Measurements from ENCODE around the gene NUP62. TPM values are rescaled to one million over a fixed set of nuclear protein-coding genes. Genes with fewer than 3 reads are reported as not detected.

The NUP62 gene
- total RNA-seq, 2 experiments from 2014 or later: 127 to 188 TPM

DNA sequence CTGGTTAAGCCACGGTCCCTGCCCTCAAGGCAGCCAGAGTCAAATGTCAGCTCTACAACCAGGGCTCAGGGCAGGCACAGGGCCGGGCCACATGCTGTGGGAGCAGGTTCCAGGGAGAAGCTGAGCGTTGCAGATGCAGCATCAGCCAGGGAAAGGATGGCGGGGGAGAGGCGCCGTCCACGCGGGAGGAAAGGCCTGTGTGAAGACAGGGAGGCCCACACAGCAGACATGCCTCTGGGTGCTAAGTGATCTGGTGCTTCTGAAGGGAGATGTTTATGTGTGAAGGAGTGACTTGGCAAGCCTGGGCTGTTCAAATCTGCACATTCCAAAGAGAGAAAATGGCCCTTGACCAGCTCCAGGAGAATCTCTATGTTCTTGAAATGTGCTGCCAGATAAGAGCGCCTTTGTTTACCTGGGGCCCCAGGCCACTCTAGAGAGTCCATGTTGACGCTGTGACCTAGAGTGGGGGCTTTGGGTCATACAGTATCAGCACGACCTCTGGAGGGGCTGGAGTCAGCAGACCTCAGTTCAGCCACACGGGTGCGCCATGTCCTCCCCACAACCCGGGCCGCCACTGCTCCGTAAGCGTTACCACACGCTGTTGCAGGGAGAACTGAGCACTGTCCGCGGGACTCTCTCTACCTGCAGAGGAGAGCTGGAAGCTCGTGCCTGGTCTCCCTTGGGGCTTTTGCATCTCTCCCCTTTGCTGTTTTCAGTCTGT, 16.2 kb downstream of the NUP62 start:
- intact Hi-C loops (cut with DNase I, micrococcal nuclease): no loop called here
- peaks cover 80% of the 10 kb centered on the region for H3K36me3 Mint-ChIP-seq (ENCODE audit: low read depth)
- peaks cover 55% of the 10 kb centered on the region for H3K4me1 Mint-ChIP-seq
- peak overlapping the region; percentile 92 for H3K27ac Mint-ChIP-seq
- H3K27me3 Mint-ChIP-seq: no peaks in the 10 kb centered on the region
- no peaks in the 10 kb centered on the region for H3K9me3 Mint-ChIP-seq (ENCODE audit: low read depth)
- ChIA-PET POLR2A (interaction anchor here (0.6 to 0.7 kb wide), 3 partner anchors 44 to 145 kb away, joined by 3 to 5 read pairs (median 4); no protein-coding TSS in a partner anchor), CTCF (interaction anchor here (1.5 kb wide), 1 partner anchor 23 kb away, joined by 3 read pairs; no protein-coding TSS in a partner anchor)
- ATAC-seq: no peak
- no peak overlapping the region for H3K4me3 Mint-ChIP-seq
- DNase-seq: peak; percentile 26

DNA sequence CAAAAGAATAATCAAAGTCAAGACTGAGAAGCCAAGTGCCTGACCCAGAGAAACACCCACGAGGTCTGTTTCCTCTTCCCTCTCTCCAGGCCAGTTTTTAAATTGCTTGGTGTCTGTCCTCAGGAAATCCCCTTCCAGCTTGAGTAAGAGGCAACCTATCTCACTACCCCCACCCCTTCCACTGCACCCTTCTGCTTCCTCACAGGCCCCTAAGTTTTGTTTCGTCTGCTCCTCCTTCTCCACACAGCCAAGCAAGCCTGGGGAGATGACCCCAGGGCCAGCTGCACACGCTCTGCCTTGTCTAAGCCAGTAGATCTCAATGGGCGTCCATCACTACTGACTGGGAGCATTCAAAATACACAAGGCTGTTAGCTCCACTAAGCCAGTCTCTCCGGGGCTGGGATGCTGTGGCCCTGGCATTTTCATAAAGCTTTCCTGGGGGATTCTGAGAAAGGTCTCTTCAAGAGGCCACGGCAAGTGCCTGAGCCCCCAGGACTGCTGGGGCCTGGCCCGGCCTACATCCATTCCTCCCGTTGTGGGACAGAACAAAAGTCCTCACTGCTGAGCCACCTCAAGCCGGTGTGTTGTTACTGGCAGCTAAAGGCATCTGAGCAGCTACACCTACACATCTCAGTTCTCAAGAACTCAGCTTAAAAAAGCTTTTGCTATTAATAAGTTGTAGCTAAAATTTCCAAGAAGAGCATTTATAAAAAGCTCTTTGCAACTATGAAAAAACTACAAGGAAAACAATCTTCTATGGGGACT, 17.7 kb downstream of the NUP62 start:
- Mint-ChIP-seq H3K4me3 (peak overlapping the region; percentile 34), H3K4me1 (peaks cover 56% of the 10 kb centered on the region), H3K9me3 (ENCODE audit: low read depth) (no peaks in the 10 kb centered on the region), H3K36me3 (ENCODE audit: low read depth) (peaks cover 77% of the 10 kb centered on the region), H3K27ac (peak overlapping the region; percentile 92), H3K27me3 (no peaks in the 10 kb centered on the region)
- ChIA-PET POLR2A (interaction anchor here (0.5 to 2.4 kb wide), 6 partner anchors 14 to 1762 kb away, joined by 3 to 20 read pairs (median 6); partner anchors contain the start of genes ATF5, IL4I1, NUP62 and RUVBL2), CTCF (interaction anchor here (0.7 to 1.3 kb wide), 9 partner anchors 9 to 212 kb away, joined by 3 to 6 read pairs (median 3); partner anchors contain the start of gene ATF5)
- intact Hi-C loops (cut with DNase I, micrococcal nuclease): loop anchor here in 1 of 2 experiments (1.0 kb wide), 2 partner anchors 14 to 21 kb away; no protein-coding TSS in a partner anchor
- peak; percentile 58 for DNase-seq
- peak; percentile 88 for ATAC-seq

DNA sequence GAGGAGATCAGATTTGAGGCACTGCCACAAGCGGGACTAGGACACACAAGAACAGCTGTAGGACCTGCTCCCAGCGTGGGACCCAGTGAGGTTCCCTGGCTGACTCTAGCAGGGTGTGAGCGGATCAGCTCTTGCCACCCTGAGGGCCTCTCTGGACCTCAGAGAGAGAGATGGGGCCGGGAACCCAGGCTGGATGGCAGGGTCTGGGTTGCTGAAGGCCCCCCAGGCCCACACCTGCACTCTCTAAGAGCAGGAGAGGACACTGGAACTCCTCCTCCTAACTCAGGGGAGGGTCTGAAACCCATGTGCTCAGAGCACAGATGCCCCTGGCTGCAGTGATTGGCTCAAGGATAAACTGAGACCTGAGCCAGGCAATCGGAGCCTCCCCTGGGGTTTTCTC, 19.1 kb downstream of the NUP62 start:
- no peak for ATAC-seq
- H3K4me1 Mint-ChIP-seq: peaks cover 50% of the 10 kb centered on the region
- peaks cover 73% of the 10 kb centered on the region for H3K36me3 Mint-ChIP-seq (ENCODE audit: low read depth)
- H3K4me3 Mint-ChIP-seq: no peak overlapping the region
- DNase-seq: no peak
- no peaks in the 10 kb centered on the region for H3K27me3 Mint-ChIP-seq
- CTCF ChIA-PET: interaction anchor here (0.5 kb wide), 2 partner anchors 21 to 25 kb away, joined by 3 to 4 read pairs; no protein-coding TSS in a partner anchor
- no peak overlapping the region for H3K27ac Mint-ChIP-seq
- intact Hi-C loops (cut with DNase I, micrococcal nuclease): no loop called here
- POLR2A ChIA-PET: interaction anchor here (2.4 kb wide), 1 partner anchor 13 kb away, joined by 20 read pairs; the partner anchor contains the start of gene IL4I1
- no peaks in the 10 kb centered on the region for H3K9me3 Mint-ChIP-seq (ENCODE audit: low read depth)

DNA sequence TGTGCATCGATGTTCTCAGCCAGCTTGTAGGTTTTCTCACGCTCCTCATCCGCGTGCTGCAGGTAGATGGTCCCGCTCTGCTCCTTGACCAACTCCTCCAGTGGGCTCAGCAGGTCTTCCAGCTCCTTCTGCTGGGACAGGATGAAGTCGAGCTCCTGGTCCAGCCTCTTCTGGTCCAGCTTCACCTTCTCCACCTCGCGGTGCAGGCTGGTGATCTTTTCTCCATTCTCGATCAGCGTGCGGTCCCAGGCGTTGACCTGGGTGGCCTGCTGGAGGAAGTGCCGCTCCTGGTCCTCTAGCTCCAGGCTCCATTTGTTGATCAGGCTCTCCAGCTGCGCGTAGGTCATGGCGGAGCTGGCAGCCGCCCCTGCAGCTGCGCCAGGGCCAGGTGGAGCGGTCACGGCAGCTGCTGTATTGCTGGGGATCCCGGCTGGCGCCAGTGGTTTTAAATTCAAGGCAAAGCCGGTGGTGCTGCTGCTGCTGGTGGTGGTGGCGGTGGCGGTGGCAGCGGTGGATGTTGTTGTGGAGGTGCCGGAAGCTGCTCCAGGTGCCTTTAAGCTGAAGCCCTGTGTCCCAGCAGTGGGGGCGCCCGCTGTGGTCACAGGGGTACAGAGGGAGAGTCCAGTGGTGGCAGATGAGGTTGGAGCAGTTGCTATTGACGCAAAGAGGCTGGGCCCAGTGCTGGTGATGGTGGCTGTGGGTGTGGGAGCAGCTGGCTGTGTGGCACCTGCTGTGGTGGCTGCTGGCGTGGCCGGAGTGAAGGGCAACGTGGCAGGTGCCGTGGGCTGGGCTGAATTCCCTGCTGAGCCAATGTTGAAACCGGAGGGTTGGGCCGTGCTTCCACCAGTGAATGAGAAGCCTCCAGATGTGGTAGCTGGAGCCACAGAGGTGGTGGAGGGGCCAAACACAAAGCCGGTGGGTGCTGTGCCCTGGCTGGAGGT, 20.6 kb downstream of the NUP62 start:
- POLR2A ChIA-PET: no interaction called here
- peaks cover 48% of the 10 kb centered on the region for H3K4me1 Mint-ChIP-seq

DNA sequence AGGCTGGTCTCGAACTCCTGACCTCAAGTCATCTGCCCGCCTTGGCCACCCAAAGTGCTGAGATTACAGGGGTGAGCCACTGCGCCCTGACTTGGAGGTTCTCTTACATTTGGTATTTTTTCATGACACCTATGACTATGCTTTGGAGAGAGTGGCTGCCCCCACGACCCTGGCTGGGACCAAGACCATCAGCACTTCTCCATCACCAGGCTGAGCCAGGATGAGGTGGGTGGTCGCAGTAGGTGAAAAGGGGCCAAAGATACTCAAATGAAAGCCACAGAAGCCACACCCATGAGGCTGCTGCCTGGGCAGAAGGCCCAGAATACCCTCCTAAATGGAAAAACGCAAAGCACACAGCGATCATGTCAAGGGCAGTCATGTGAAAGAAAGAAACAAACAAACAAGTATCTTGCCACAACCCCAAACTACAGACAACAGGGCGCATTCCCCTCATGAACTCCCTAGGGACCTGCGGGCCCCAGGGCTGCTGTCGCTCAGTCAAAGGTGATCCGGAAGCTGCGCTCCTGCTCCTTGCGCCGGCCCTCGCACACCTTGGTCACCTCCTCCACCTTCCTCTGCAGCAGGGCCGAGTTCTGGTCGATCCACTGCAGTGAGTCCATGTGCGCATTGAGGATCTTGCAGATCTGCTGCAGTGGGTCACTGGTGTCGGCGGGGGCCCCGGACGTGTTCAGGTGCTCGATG, 21.4 kb downstream of the NUP62 start:
- intact Hi-C loops (cut with DNase I, micrococcal nuclease): no loop called here
- ATAC-seq (no peak), DNase-seq (no peak)
- ChIA-PET CTCF (interaction anchor here (0.6 kb wide), 1 partner anchor 31 kb away, joined by 3 read pairs; no protein-coding TSS in a partner anchor), POLR2A (no interaction called here)
- Mint-ChIP-seq H3K27me3 (no peaks in the 10 kb centered on the region), H3K9me3 (ENCODE audit: low read depth) (no peaks in the 10 kb centered on the region), H3K27ac (no peak overlapping the region), H3K4me3 (no peak overlapping the region), H3K4me1 (peaks cover 45% of the 10 kb centered on the region), H3K36me3 (ENCODE audit: low read depth) (peaks cover 52% of the 10 kb centered on the region)

More for the DNA sequence above, 20.6 kb downstream of the NUP62 start:
- Mint-ChIP-seq H3K36me3 (ENCODE audit: low read depth) (peaks cover 60% of the 10 kb centered on the region), H3K9me3 (ENCODE audit: low read depth) (no peaks in the 10 kb centered on the region), H3K27ac (no peak overlapping the region), H3K27me3 (no peaks in the 10 kb centered on the region), H3K4me3 (no peak overlapping the region)
- no peak for ATAC-seq
- CTCF ChIA-PET: no interaction called here
- DNase-seq: no peak
- intact Hi-C loops (cut with DNase I, micrococcal nuclease): no loop called here

DNA sequence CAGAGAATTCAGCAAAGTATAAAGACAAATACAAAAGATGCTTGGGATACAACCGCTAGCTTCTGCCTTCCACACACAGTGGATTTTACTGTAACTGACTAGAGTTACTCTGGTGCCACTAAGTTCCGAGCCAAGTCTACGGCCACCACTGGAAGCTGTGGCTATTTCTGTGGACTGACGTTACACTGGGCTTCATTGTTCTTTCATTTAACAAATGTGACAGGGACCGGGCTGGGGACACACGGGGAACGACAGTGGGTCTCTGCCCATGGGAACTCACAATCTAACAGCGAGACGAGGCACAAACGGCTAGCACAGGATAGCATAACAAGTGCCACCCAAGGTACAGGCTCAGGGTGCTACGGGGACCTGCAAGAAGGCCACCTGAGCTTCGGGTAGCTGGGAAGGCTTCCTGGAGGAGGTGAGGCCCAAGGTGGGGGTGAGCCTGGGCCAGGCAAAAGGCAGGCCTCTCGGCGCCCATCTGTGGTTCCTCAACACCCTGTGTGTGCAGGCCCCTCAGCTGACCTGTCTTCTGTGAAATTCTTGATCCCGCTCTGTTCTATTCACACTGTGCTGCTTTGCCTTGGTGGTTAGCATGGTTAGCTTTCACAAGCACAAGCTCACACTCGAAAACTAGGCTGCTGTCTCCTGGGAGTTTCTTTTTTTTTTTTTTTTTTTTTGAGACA, 22.3 kb downstream of the NUP62 start:
- Mint-ChIP-seq H3K4me1 (peaks cover 36% of the 10 kb centered on the region), H3K27me3 (no peaks in the 10 kb centered on the region), H3K9me3 (ENCODE audit: low read depth) (no peaks in the 10 kb centered on the region), H3K27ac (no peak overlapping the region), H3K36me3 (ENCODE audit: low read depth) (peaks cover 45% of the 10 kb centered on the region), H3K4me3 (no peak overlapping the region)
- no peak for DNase-seq
- ChIA-PET CTCF (interaction anchor here (1.0 to 1.1 kb wide), 2 partner anchors 8 to 9 kb away, joined by 3 to 4 read pairs; no protein-coding TSS in a partner anchor), POLR2A (interaction anchor here (0.7 kb wide), 1 partner anchor 23 kb away, joined by 8 read pairs; no protein-coding TSS in a partner anchor)
- no peak for ATAC-seq
- intact Hi-C loops (cut with DNase I, micrococcal nuclease): no loop called here

DNA sequence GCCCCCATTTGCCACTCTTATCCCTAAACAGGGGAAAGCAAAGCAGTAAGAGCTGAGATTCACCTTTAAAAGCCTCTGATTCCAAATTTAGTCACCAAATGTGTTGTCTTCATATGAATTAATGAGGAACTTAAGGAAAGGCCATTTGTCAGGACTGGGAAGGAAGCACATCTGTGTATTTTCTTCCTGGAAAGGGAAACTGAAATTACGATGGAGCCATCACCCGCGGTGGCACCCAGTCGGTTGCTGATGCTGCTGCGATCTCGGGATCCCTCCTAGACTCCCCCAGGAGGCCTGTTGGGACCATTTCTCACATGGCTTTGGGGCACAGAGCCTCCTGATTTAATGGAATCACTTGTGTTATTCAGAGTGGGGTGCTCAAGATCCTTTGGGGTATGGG, 25.2 kb downstream of the NUP62 start:
- intact Hi-C loops (cut with DNase I, micrococcal nuclease): no loop called here
- H3K4me1 Mint-ChIP-seq: peaks cover 23% of the 10 kb centered on the region
- DNase-seq (no peak), ATAC-seq (no peak)
- no peaks in the 10 kb centered on the region for H3K27me3 Mint-ChIP-seq
- H3K4me3 Mint-ChIP-seq: no peak overlapping the region
- CTCF ChIA-PET: interaction anchor here (0.6 to 1.2 kb wide), 2 partner anchors 25 to 98 kb away, joined by 3 read pairs; partner anchors contain the start of genes ATF5 and NUP62
- H3K27ac Mint-ChIP-seq: no peak overlapping the region
- no peaks in the 10 kb centered on the region for H3K9me3 Mint-ChIP-seq (ENCODE audit: low read depth)
- POLR2A ChIA-PET: no interaction called here
- H3K36me3 Mint-ChIP-seq (ENCODE audit: low read depth): peaks cover 25% of the 10 kb centered on the region

DNA sequence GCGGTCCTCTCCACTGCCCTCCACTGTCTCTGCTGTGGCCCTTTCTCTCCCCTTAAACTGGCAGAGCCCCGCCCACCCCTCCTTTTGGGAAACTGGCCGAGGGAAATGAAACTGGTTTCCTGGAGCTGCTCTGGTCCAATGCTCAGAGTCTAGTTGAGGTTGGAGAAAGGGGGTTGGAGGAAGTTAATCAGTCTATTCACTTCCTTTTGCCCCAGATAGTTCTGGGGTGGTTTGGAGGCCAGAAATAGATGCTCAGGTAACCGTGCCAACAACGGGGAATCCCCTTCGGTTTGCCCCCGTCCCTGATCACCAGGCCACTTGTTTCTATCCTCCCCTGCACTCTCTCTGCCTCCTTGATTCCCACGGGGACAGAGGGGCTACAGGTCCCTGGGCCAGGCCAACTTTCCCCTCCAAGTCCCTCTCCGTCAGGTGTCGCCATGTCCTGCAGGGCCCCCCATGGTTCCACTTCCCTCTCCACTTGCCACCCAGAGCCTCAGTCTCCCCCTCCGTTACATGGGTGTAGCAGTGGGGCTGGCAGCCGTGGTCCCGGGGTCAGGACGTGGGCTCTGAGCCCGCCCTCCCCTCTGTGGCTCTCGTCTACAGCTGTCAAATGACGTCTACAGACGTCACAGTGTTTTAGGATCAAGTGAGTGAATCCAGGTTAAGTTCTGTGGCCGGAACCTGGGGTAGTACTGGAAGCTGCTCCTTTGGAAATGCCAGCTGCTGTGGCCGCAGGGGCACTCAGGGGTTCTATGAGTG, 32.3 kb downstream of the NUP62 start, which contains the start of gene IL4I1:
Gene IL4I1, minus strand, starts transcription at position 25 of the 759 bp plus-strand sequence. CDS start 727 bp downstream, outside the sequence.
- Mint-ChIP-seq H3K27ac (peak within 1 kb of the TSS; percentile 95), H3K36me3 (ENCODE audit: low read depth) (no peaks in the 10 kb centered on the region), H3K27me3 (no peaks in the 10 kb centered on the region), H3K4me1 (peaks cover 49% of the 10 kb centered on the region), H3K4me3 (peak within 1 kb of the TSS; percentile 70), H3K9me3 (ENCODE audit: low read depth) (no peaks in the 10 kb centered on the region)
- peak; percentile 65 for ATAC-seq
- ChIA-PET POLR2A (interaction anchor here (1.4 to 2.9 kb wide), 3 partner anchors 14 to 32 kb away, joined by 3 to 20 read pairs (median 16); partner anchors contain the start of genes ATF5 and NUP62), CTCF (interaction anchor here (0.6 to 0.9 kb wide), 3 partner anchors 9 to 779 kb away, joined by 3 read pairs; partner anchors contain the start of gene RCN3)
- DNase-seq: peak; percentile 79
- intact Hi-C loops (cut with DNase I, micrococcal nuclease): loop anchor here (1.0 to 2.0 kb wide), 6 partner anchors 14 to 128 kb away; partner anchors contain the start of genes AKT1S1 (in 2 of the 2), TBC1D17 (in 2 of the 2), ATF5 (in 1 of the 2) and NUP62 (in 1 of the 2)
